Measurements from ENCODE around the gene CCDC71L. TPM values are rescaled to one million over a fixed set of nuclear protein-coding genes. Genes with fewer than 3 reads are reported as not detected.

Gene CCDC71L
- total RNA-seq, 1 experiment from 2014 or later, result 21.1 TPM

DNA sequence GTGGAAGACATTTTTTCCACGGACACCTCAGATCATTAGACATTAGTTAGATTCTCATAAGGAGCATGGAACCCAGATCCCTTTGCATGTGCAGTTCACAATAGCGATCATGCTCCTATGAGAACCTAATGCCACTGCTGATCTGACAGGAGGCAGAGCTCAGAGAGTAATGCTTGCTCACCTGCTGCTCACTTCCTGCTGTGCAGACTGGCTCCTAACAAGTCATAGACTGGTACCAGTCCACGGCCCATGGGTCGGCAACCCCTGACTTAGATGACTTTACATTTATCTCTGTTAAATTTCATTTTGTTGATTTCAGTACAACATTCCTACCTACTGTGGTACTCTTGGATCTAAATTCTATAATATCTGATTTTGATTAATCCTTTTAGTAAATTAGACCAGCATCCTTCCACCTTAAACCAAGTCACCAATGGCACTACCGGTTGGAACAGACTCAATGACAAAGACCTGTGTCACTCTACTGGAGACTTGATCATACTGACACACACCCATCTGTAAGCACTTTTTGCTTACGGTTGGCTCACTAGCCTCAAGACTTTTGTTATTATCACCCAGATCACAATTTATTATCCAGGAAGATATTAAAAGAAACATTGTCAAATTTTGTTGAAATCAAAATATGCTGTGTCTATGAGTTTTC is 8.0 kb upstream of the CCDC71L start:
- no peak overlapping the region for H3K4me3 ChIP-seq (replicated peaks in 1 of 2; ENCODE audit: low read depth in 1 of 2, low read length in 2 of 2)
- no TSS peak for BruUV-seq (replicated peaks)
- DNase-seq (ENCODE audit: low read depth, low spot score) (no peak), ATAC-seq (no peak)
- CTCF ChIA-PET, result interaction anchor here (0.6 kb wide), 1 partner anchor 24 kb away, joined by 3 read pairs; no protein-coding TSS in a partner anchor
- no peaks in the 10 kb centered on the region for H4K20me1 ChIP-seq (ENCODE audit: insufficient read depth)
- no peaks in the 10 kb centered on the region for H3K27me3 ChIP-seq (ENCODE audit: insufficient read depth, low read length)
- H3K4me2 ChIP-seq (ENCODE audit: low read length), result no peak overlapping the region
- no peak overlapping the region for H3K27ac ChIP-seq (ENCODE audit: low read depth, low read length)
- RAD21 ChIA-PET (ENCODE audit: low non-redundant PET in 1 of 2, low total read pairs in 2 of 2, uncharacterized antibody in 2 of 2, unreplicated experiment in 2 of 2), result no interaction called here
- H3K9ac ChIP-seq (ENCODE audit: low read length), result no peak overlapping the region
- no peaks in the 10 kb centered on the region for H3K9me2 ChIP-seq (ENCODE audit: insufficient read depth)
- intact Hi-C loops (cut with micrococcal nuclease), result no loop called here
- TF ChIP-seq CBX3 (IDR thresholded peaks at IDR 0.05; ENCODE audit: low read depth), result no peak
- TF ChIP-seq FOSL1 (IDR thresholded peaks at IDR 0.05; ENCODE audit: low read depth), result no peak
- POLR2A ChIA-PET, result no interaction called here
- no peak overlapping the region for H2AFZ ChIP-seq (ENCODE audit: low read depth, low read length, poor library complexity, severe bottlenecking)
- H3K36me3 ChIP-seq (ENCODE audit: control insufficient read depth in 1 of 2, insufficient read depth in 2 of 2, low read length in 2 of 2), result no peaks in the 10 kb centered on the region
- no peaks in the 10 kb centered on the region for H3K9me3 ChIP-seq (ENCODE audit: control insufficient read depth in 1 of 2, insufficient read depth in 1 of 2, low read depth in 1 of 2, low read length in 2 of 2)
- no peaks in the 10 kb centered on the region for H3K79me2 ChIP-seq (ENCODE audit: insufficient read depth, low read length)
- H3K4me1 ChIP-seq (ENCODE audit: control insufficient read depth in 1 of 2, insufficient read depth in 2 of 2, low read length in 2 of 2), result no peaks in the 10 kb centered on the region

DNA sequence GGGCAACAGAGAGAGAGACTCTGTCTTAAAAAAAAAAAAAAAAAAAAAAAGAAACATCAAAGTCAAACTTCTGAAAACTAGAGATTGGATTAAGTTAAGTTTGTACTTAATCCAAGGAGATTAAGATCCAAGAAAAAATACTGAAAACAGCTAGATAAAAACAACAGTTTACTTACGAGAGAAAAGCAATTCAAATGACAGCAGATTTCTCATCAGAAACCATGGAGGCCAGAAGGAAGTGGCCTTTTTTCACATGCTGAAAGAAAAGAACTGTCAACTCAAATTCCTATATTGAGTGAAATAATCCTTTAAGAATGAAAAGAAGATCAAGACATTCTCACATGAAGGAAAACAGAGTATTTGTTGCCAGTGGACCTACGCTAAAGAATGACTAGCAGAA is 5.4 kb upstream of the CCDC71L start:
- H3K79me2 ChIP-seq (ENCODE audit: insufficient read depth, low read length), result no peaks in the 10 kb centered on the region
- H3K9me2 ChIP-seq (ENCODE audit: insufficient read depth), result no peaks in the 10 kb centered on the region
- peaks cover 0 to 1% of the 10 kb centered on the region in 2 experiments; a peak in 1 of 4 replicates for H3K4me1 ChIP-seq (ENCODE audit: control insufficient read depth in 1 of 2, insufficient read depth in 2 of 2, low read length in 2 of 2)
- ATAC-seq (no peak), DNase-seq (ENCODE audit: low read depth, low spot score) (no peak)
- no peaks in the 10 kb centered on the region for H3K36me3 ChIP-seq (ENCODE audit: control insufficient read depth in 1 of 2, insufficient read depth in 2 of 2, low read length in 2 of 2)
- H3K9ac ChIP-seq (ENCODE audit: low read length), result no peak overlapping the region
- H4K20me1 ChIP-seq (ENCODE audit: insufficient read depth), result no peaks in the 10 kb centered on the region
- no peak for TF ChIP-seq EZH2phosphoT487 (IDR thresholded peaks at IDR 0.05; ENCODE audit: borderline replicate concordance)
- TF ChIP-seq ELF1 (IDR thresholded peaks at IDR 0.05; ENCODE audit: borderline replicate concordance, low read depth), result no peak
- TF ChIP-seq POLR2AphosphoS5 (IDR thresholded peaks at IDR 0.05; ENCODE audit: low read depth, low read length), result no peak
- no peak for TF ChIP-seq FOSL1 (IDR thresholded peaks at IDR 0.05; ENCODE audit: low read depth)
- no peak for TF ChIP-seq SP1 (IDR thresholded peaks at IDR 0.05; ENCODE audit: low read depth)
- TF ChIP-seq POLR2A (IDR thresholded peaks at IDR 0.05; ENCODE audit: borderline replicate concordance, extremely low read depth, insufficient read depth, insufficient read length), result no peak
- no peak for TF ChIP-seq CEBPB (IDR thresholded peaks at IDR 0.05; ENCODE audit: low read depth)
- TF ChIP-seq EGR1 (IDR thresholded peaks at IDR 0.05; ENCODE audit: low read depth), result no peak
- no peak for TF ChIP-seq EZH2 (IDR thresholded peaks at IDR 0.05)
- no peak for TF ChIP-seq RAD21 (IDR thresholded peaks at IDR 0.05; ENCODE audit: low read depth)
- TF ChIP-seq CTCF (IDR thresholded peaks at IDR 0.05 in 2 of 3, conservative IDR thresholded peaks at IDR 0.05 in 1 of 3; ENCODE audit: borderline replicate concordance in 1 of 3, insufficient read depth in 1 of 3, low read depth in 2 of 3, low read length in 2 of 3), result no peak
- no peak for TF ChIP-seq JUND (IDR thresholded peaks at IDR 0.05)
- TF ChIP-seq CBX3 (IDR thresholded peaks at IDR 0.05; ENCODE audit: low read depth), result no peak
- TF ChIP-seq YY1 (IDR thresholded peaks at IDR 0.05; ENCODE audit: extremely low read depth, insufficient replicate concordance, low read depth, low read length), result no peak
- no peak for TF ChIP-seq SRF (IDR thresholded peaks at IDR 0.05; ENCODE audit: low read depth)
- TF ChIP-seq MAX (IDR thresholded peaks at IDR 0.05), result no peak
- TF ChIP-seq SIN3A (IDR thresholded peaks at IDR 0.05; ENCODE audit: low read depth), result no peak
- no peak for TF ChIP-seq ZFX (IDR thresholded peaks at IDR 0.05)
- no peak for TF ChIP-seq ATF3 (IDR thresholded peaks at IDR 0.05)
- TF ChIP-seq ZNF274 (IDR thresholded peaks at IDR 0.05; ENCODE audit: low read depth, low read length), result no peak
- POLR2A ChIA-PET, result no interaction called here
- no peak overlapping the region for H2AFZ ChIP-seq (ENCODE audit: low read depth, low read length, poor library complexity, severe bottlenecking)
- no peak overlapping the region for H3K4me2 ChIP-seq (ENCODE audit: low read length)
- no peaks in the 10 kb centered on the region for H3K9me3 ChIP-seq (ENCODE audit: control insufficient read depth in 1 of 2, insufficient read depth in 1 of 2, low read depth in 1 of 2, low read length in 2 of 2)
- H3K4me3 ChIP-seq (replicated peaks in 1 of 2; ENCODE audit: low read depth in 1 of 2, low read length in 2 of 2), result no peak overlapping the region
- H3K27ac ChIP-seq (ENCODE audit: low read depth, low read length), result no peak overlapping the region
- intact Hi-C loops (cut with micrococcal nuclease), result no loop called here
- CTCF ChIA-PET, result no interaction called here
- H3K27me3 ChIP-seq (ENCODE audit: insufficient read depth, low read length), result no peaks in the 10 kb centered on the region
- BruUV-seq (replicated peaks), result no TSS peak
- RAD21 ChIA-PET (ENCODE audit: low non-redundant PET in 1 of 2, low total read pairs in 2 of 2, uncharacterized antibody in 2 of 2, unreplicated experiment in 2 of 2), result no interaction called here

Data from HCT116 (cell line).